Tibial artery (tissue), 4 donors: ENCODE results near the gene MFAP1.

ENCODE experiments used
- DNase-seq, 2 donors: peaks; one replicate each; pipeline ENCODE4 v3.0.0-alpha.2; 2019
- H3K27ac ChIP-seq, 2 donors: fragments of 200-600 bp; sonication (generic) in 1 of 2; 1 replicate in 1 of 2; 2 replicates in 1 of 2; pipeline ENCODE4 v1.5.1; 2018 to 2019; ENCODE audit warnings: mild to moderate bottlenecking in 1 of 2
- H3K27me3 ChIP-seq, 2 donors: fragments of 200-600 bp; sonication (generic) in 1 of 2; one replicate each; pipeline versions ENCODE4 v1.5.1 to v1.6.0; 2016 to 2019
- H3K36me3 ChIP-seq, 3 donors: fragments of 200-600 bp; sonication (generic) in 2 of 3; one replicate each; pipeline ENCODE4 v1.5.1; 2016 to 2019; ENCODE audit warnings: mild to moderate bottlenecking in 2 of 3
- H3K4me1 ChIP-seq, 4 donors: fragments of 200-600 bp; sonication (generic) in 2 of 4; 1 replicate in 3 of 4; 2 replicates in 1 of 4; pipeline ENCODE4 v1.5.1; 2016 to 2019
- H3K4me3 ChIP-seq, 2 donors: fragments of 200-600 bp; sonication (generic) in 1 of 2; 1 replicate in 1 of 2; 2 replicates in 1 of 2; pipeline ENCODE4 v1.5.1; 2018 to 2019; ENCODE audit warnings: mild to moderate bottlenecking in 2 of 2
- H3K9me3 ChIP-seq, 3 donors: fragments of 200-600 bp; sonication (generic) in 1 of 3; one replicate each; pipeline ENCODE4 v1.5.1; 2016 to 2019
- intact Hi-C: fragments of 100-400 bp; cut with DNase I; formaldehyde crosslinking; loops from one replicate; pipeline ENCODE4 v1.15.0; 2023; ENCODE audit warnings: low total_unique reads
- TF ChIP-seq, protein P1 (sequence below), 2 experiments: fragments of 200-600 bp in 1 of 2; fragments of 450-650 bp in 1 of 2; IDR thresholded peaks; one replicate each; pipeline ENCODE4 v1.5.1; 2017 to 2019; ENCODE audit warnings: antibody characterized with exemption in 2 of 2, mild to moderate bottlenecking in 1 of 2, moderate library complexity in 1 of 2

Gene MFAP1, protein sequence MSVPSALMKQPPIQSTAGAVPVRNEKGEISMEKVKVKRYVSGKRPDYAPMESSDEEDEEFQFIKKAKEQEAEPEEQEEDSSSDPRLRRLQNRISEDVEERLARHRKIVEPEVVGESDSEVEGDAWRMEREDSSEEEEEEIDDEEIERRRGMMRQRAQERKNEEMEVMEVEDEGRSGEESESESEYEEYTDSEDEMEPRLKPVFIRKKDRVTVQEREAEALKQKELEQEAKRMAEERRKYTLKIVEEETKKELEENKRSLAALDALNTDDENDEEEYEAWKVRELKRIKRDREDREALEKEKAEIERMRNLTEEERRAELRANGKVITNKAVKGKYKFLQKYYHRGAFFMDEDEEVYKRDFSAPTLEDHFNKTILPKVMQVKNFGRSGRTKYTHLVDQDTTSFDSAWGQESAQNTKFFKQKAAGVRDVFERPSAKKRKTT

DNA sequence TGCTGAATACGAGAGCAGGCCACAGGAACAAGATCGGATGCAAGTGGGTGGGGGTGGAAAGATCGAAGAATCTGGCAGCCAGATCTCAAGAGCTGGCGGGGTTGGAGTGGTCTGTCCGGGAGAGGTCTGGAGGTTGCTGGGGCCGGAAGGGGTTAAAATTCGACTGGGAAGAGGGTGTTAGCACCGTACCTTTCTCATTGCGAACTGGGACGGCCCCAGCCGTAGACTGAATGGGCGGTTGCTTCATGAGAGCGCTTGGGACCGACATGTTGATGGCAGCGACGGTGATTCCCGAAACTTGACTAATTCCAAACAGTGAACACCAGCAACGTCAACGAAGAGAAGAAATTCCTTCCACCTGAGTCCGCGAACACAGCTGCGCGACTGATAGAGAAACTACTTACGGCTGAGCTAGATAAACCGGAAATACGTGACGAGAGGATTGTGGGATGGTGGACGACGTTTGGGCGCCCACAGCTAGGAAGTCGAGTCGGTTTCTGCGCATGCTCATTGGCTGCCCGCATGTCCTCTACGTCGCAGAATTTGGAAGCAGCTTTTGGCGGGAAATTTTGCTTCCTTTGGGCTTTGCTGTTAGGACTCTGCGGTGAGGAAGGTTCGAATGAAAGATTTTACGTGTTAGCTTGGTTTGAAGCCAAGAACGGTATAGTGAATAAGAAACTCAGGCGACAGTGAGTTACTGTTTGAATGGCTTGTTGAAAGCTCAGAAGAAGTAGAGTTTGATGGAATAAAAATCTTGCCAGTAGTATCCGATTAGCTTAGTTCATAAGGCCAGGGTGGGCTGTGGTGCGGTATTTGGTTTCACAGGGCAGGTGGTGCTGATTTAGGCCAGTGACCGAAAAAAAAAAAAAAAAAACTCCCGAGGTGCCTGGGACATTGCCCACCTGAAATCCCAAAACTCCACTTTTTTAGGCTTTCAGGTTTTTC is at the start of gene MFAP1:
Gene MFAP1 (minus strand): TSS at position 389 of the 945 bp plus-strand sequence. CDS start 121 bp downstream, at position 268.
- Histone ChIP-seq H3K27ac (peak within 1 kb of the TSS; percentile 91 to 92), H3K9me3 (no peaks in the 10 kb centered on the region), H3K4me3 (peak within 1 kb of the TSS; percentile 78 to 87), H3K36me3 (peaks cover 0 to 12% (median 0%) of the 10 kb centered on the region in 3 donors), H3K27me3 (no peaks in the 10 kb centered on the region), H3K4me1 (peaks cover 4 to 53% (median 31%) of the 10 kb centered on the region in 4 donors)
- TF ChIP-seq, protein P1, sequence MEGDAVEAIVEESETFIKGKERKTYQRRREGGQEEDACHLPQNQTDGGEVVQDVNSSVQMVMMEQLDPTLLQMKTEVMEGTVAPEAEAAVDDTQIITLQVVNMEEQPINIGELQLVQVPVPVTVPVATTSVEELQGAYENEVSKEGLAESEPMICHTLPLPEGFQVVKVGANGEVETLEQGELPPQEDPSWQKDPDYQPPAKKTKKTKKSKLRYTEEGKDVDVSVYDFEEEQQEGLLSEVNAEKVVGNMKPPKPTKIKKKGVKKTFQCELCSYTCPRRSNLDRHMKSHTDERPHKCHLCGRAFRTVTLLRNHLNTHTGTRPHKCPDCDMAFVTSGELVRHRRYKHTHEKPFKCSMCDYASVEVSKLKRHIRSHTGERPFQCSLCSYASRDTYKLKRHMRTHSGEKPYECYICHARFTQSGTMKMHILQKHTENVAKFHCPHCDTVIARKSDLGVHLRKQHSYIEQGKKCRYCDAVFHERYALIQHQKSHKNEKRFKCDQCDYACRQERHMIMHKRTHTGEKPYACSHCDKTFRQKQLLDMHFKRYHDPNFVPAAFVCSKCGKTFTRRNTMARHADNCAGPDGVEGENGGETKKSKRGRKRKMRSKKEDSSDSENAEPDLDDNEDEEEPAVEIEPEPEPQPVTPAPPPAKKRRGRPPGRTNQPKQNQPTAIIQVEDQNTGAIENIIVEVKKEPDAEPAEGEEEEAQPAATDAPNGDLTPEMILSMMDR (IDR thresholded peaks at IDR 0.05): no peak
- intact Hi-C loops: loop anchor here (2.0 kb wide), 1 partner anchor 24 kb away; the partner anchor contains the start of genes HYPK and SERINC4
- peak; percentile 96 for DNase-seq

DNA sequence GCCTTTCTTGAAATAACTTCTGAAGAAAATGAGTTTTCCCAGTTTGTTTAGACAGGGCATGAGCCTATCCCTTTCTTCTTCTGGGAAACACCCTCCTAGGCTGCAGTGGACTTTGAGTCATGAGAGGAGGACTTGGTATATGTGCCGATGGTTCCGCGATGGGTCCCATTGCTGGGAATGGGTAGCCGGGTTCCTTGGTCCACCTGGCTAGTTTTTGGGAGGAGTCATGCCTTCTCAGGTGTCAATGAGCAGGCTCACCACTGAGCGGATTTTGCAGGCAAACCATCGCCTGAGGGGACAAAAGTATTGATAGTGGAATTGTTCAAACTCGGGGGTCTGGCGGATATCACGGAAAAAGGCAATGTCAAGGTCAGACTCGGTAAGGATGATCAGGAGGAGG is 49.2 kb upstream of the MFAP1 start:
- H3K4me1 ChIP-seq: no peaks in the 10 kb centered on the region
- H3K4me3 ChIP-seq: no peak overlapping the region
- peaks cover 4 to 8% (median 5%) of the 10 kb centered on the region in 3 donors for H3K36me3 ChIP-seq
- intact Hi-C loops: no loop called here
- DNase-seq: no peak
- TF ChIP-seq, protein P1 (IDR thresholded peaks at IDR 0.05): no peak
- H3K27ac ChIP-seq: no peak overlapping the region
- no peaks in the 10 kb centered on the region for H3K9me3 ChIP-seq
- no peaks in the 10 kb centered on the region for H3K27me3 ChIP-seq

DNA sequence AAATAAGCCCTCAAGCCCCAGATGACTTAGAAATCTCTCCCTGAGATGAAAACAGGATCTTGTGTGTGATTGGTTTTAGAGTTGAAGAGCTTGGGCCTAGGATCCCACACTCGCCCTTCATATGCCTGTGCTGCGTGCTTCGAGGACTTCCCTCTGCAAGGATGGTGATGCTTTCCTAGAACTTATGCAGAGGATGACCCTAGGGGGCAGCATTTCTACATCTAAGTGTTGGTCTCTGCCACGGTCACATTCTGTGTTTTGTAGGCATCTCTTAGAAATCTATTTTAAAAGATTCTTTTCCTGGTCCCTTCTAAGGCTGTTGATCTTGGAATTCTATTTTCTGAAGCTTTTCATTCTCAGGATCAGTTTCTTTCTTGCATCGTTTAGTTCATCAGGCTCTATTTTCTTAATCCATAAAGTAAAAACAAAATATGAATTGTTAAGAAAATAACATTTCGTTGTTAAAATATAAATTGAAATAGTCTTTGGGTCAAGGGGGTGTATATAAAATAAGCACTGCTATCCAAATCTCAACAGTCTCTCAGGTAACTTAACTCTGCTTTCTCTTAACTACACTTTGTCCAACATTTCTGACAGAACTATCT is 48.0 kb upstream of the MFAP1 start:
- no peaks in the 10 kb centered on the region for H3K9me3 ChIP-seq
- intact Hi-C loops: no loop called here
- H3K36me3 ChIP-seq: peaks cover 4 to 10% (median 5%) of the 10 kb centered on the region in 3 donors
- no peak overlapping the region for H3K27ac ChIP-seq
- H3K4me1 ChIP-seq: no peaks in the 10 kb centered on the region
- TF ChIP-seq, protein P1 (IDR thresholded peaks at IDR 0.05): peak; percentile 40 to 47
- H3K27me3 ChIP-seq: no peaks in the 10 kb centered on the region
- DNase-seq: no peak
- no peak overlapping the region for H3K4me3 ChIP-seq

DNA sequence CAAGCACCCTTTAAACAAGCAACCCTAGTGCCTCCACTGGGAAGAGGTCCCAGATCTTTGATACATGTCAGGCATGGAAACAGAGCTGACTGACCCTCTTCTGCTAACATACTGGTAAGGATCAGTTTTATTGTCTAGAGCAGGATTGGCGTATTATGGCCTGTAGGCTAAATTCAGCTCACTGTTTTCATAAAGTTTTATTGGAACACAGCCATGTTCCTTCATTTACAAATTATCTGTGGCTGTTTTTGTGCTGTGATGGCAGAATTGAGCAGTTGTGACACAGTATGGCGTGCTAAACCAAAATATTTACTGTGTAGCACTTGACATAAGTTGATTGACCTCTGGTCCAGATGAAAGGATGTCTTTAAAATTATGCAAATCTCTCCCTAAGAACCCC is 47.3 kb upstream of the MFAP1 start:
- Histone ChIP-seq H3K27ac (no peak overlapping the region), H3K9me3 (no peaks in the 10 kb centered on the region), H3K4me3 (no peak overlapping the region), H3K4me1 (no peaks in the 10 kb centered on the region), H3K27me3 (no peaks in the 10 kb centered on the region), H3K36me3 (peaks cover 8 to 13% (median 9%) of the 10 kb centered on the region in 3 donors)
- intact Hi-C loops: no loop called here
- TF ChIP-seq, protein P1 (IDR thresholded peaks at IDR 0.05): no peak
- DNase-seq: no peak

DNA sequence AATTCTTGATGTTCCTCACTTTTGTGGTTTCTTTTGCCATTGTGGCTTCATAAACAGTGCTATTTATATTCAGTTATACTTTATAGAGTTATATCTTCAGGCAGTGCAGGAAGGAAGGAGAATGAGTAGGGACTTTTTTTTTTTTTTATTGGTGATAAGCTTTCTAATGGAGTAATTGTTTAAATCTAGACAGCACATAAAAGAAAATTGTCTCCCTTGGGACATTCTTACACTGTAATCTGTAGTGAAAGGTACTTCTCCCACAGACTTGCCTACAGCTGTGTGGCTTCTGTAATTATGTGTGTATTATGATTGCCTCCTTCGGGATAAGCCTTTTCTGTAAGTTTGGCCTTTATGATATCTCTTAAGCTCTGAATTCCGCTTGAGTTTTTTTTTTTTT is 43.9 kb upstream of the MFAP1 start:
- DNase-seq: no peak
- H3K9me3 ChIP-seq: no peaks in the 10 kb centered on the region
- H3K36me3 ChIP-seq: peaks cover 11 to 18% (median 13%) of the 10 kb centered on the region in 3 donors
- no peak overlapping the region for H3K4me3 ChIP-seq
- TF ChIP-seq, protein P1 (IDR thresholded peaks at IDR 0.05): no peak
- intact Hi-C loops: loop anchor here (10.0 kb wide), 1 partner anchor 346 kb away; no protein-coding TSS in a partner anchor
- H3K27me3 ChIP-seq: no peaks in the 10 kb centered on the region
- H3K27ac ChIP-seq: no peak overlapping the region
- no peaks in the 10 kb centered on the region for H3K4me1 ChIP-seq
